Esophagus squamous epithelium (tissue), 4 donors: ENCODE results near the gene TFF2.

Source experiments
- POLR2A ChIP-seq, 4 donors: fragments of 450-650 bp; IDR thresholded peaks; one replicate each; pipeline ENCODE4 v1.6.1; 2017; ENCODE audit warnings: antibody characterized with exemption in 4 of 4, mild to moderate bottlenecking in 4 of 4, moderate library complexity in 3 of 4
- TF ChIP-seq, protein P1 (sequence below), 6 experiments: fragments of 450-650 bp in 4 of 6; fragments of 200-600 bp in 2 of 6; sonication (generic) in 2 of 6; IDR thresholded peaks; one replicate each; pipeline ENCODE4 v1.5.1; 2016 to 2019; ENCODE audit warnings: antibody characterized with exemption in 6 of 6, mild to moderate bottlenecking in 4 of 6, moderate library complexity in 4 of 6

DNA sequence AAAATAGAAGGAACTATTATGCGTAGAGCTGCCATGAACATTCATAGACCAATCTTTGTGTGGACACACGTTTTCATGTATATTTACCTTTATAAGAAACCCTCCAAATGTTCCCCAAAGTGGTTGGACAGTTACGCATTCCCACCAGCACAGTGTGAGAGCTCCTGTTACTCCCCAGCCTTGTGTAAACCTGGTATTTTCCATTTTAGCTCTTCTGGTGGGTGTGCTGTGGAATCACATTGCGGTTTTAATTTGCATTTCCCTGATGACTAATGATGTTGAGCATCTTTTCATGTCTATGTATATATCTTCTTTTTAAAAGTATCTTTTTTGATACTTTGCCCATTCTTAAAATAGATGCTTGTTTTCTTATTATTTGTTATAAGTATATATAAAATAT is 49.7 kb upstream of the TFF2 start:
- TF ChIP-seq, protein P1, sequence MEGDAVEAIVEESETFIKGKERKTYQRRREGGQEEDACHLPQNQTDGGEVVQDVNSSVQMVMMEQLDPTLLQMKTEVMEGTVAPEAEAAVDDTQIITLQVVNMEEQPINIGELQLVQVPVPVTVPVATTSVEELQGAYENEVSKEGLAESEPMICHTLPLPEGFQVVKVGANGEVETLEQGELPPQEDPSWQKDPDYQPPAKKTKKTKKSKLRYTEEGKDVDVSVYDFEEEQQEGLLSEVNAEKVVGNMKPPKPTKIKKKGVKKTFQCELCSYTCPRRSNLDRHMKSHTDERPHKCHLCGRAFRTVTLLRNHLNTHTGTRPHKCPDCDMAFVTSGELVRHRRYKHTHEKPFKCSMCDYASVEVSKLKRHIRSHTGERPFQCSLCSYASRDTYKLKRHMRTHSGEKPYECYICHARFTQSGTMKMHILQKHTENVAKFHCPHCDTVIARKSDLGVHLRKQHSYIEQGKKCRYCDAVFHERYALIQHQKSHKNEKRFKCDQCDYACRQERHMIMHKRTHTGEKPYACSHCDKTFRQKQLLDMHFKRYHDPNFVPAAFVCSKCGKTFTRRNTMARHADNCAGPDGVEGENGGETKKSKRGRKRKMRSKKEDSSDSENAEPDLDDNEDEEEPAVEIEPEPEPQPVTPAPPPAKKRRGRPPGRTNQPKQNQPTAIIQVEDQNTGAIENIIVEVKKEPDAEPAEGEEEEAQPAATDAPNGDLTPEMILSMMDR (IDR thresholded peaks at IDR 0.05): no peak
- TF ChIP-seq POLR2A (IDR thresholded peaks at IDR 0.05): no peak
